Measurements from ENCODE around the gene GPD1L.
"Not testable (repeated sequence)": the region's sequence is repeated elsewhere in the genome, so short reads cannot be mapped to it uniquely, and the experiment has no call there.

Gene GPD1L

DNA sequence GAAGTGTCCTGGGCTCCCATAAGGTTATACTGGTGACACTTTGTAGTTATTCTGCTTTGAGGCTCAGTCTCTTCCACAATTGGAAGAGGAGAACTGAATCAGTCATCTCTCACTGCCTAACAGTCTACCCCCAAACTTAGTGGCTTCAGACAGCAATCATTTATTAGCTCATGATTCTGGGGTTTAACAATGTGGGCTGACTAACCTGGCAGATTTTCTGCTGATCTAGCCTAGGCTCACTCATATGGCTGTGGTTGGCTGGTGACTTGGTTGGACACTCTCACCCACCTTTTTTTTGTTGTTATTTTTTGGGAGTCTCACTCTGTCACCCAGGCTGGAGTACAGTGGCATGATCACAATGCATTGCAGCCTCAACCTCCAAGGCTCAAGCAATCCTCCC lies 7.1 kb downstream of the GPD1L start:
- H3K27ac Mint-ChIP-seq = peak overlapping the region; percentile 87 to 94
- peak overlapping the region; percentile 67 to 88 for H3K4me3 Mint-ChIP-seq
- ATAC-seq (replicated peaks) = no peak
- H3K27me3 Mint-ChIP-seq = no peaks in the 10 kb centered on the region
- no peaks in the 10 kb centered on the region for H3K9me3 Mint-ChIP-seq
- no peak for DNase-seq
- H3K36me3 Mint-ChIP-seq (ENCODE audit: insufficient read depth) = peaks cover 19% of the 10 kb centered on the region
- H3K4me1 Mint-ChIP-seq (ENCODE audit: low read depth in 2 of 2) = peaks cover 35 to 51% of the 10 kb centered on the region in 2 donors

DNA sequence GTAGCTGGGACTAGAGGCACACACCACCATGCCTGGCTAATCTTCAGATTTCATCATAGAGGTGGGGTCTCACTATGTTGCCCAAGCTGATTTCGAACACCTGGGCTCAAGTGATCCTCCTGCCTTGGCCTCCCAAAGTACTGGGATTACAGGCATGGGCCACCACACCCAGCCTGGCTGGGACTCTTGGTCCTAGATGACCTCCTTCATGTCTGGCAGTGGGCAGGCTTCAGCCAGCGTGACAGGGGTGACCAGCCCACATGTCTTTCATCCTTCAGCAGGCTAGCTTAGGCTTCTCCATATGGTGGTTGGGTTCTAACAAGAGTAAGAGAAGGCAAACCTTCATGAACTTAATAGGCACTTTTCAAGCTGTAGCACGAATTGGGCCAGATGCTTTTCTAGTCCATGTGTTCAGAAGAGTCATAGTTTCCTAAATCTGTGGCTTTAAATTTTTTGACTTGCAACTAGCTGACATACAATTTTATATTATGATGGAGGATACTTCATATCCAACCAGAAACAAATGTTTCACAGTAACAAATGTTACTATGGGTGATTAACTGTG lies 7.6 kb downstream of the GPD1L start:
- H3K4me1 Mint-ChIP-seq (ENCODE audit: low read depth in 2 of 2) = peaks cover 37 to 53% of the 10 kb centered on the region in 2 donors

DNA sequence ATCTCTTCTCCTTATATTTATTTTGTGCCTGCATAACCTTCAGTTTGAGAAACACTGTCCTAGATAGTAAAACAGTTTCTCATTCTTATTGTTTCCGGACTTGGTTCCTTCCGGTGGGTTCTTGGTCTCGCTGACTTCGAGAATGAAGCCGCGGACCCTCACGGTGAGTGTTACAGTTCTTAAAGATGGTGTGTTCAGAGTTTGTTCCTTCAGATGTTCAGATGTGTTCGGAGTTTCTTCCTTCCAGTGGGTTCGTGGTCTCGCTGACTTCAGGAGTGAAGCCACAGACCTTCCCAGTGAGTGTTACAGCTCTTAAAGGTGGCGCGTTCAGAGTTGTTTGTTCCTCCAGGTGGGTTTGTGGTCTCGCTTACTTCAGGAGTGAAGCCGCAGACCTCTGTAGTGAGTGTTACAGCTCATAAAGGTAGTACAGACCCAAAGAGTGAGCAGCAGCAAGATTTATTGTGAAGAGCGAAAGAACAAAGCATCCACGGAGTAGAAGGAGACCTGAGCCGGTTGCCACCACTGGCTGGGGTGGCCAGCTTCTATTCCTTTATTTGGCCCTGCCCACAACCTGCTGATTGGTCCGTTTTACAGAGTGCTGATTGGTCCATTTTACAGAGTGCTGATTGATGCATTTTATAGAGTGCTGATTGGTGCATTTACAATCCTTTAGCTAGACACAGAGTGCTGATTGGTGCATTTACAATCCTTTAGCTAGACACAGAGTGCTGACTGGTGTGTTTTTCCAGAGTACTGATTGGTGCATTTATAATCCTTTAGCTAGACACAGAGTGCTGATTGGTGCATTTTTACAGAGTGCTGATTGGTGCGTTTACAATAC lies 8.3 kb downstream of the GPD1L start:
- ATAC-seq (replicated peaks) = peak; percentile 72
- H3K4me1 Mint-ChIP-seq (ENCODE audit: low read depth in 2 of 2) = peaks cover 33 to 52% of the 10 kb centered on the region in 2 donors
- not testable (repeated sequence) for H3K27me3 Mint-ChIP-seq, H3K9me3 Mint-ChIP-seq
- peak overlapping the region; percentile 67 to 88 for H3K4me3 Mint-ChIP-seq
- peaks cover 19% of the 10 kb centered on the region for H3K36me3 Mint-ChIP-seq (ENCODE audit: insufficient read depth)
- peak overlapping the region; percentile 87 to 94 for H3K27ac Mint-ChIP-seq
- peak; percentile 50 to 63 (median 56) for DNase-seq

More for the DNA sequence above, 7.6 kb downstream of the GPD1L start:
- Mint-ChIP-seq H3K4me3 (peak overlapping the region; percentile 67 to 88), H3K9me3 (no peaks in the 10 kb centered on the region), H3K27ac (peak overlapping the region; percentile 87 to 94), H3K36me3 (ENCODE audit: insufficient read depth) (peaks cover 19% of the 10 kb centered on the region), H3K27me3 (no peaks in the 10 kb centered on the region)
- ATAC-seq (replicated peaks) (no peak), DNase-seq (no peak)

DNA sequence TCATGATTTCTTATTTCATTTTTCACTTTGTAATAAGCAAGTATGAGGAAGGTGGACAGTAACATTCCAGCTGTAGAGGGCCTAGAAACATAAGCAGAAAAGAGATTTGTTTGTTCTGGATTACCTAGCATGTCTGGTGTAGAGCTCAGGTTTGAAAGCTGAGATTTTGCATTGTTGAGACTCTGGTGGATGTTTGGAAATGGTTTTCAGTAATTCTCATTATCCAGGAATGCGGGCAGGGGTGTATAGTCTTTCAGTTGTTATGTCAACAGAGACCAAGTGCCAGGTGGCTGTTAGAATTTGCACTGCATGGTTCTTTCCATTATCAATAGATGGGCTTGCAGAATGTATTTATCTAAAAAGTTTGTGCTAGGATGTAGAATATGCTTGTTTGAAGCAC lies 10.9 kb downstream of the GPD1L start:
- Mint-ChIP-seq H3K4me1 (ENCODE audit: low read depth in 2 of 2) (peaks cover 33 to 54% of the 10 kb centered on the region in 2 donors), H3K27ac (no peak overlapping the region), H3K4me3 (no peak overlapping the region), H3K9me3 (no peaks in the 10 kb centered on the region), H3K36me3 (ENCODE audit: insufficient read depth) (peaks cover 19% of the 10 kb centered on the region), H3K27me3 (no peaks in the 10 kb centered on the region)
- DNase-seq (no peak), ATAC-seq (replicated peaks) (no peak)

GRCh38 chr3:32118215-32118614 lies 11.8 kb downstream of the GPD1L start:
- ATAC-seq (replicated peaks) = no peak

GRCh38 chr3:32120471-32120870 lies 14.1 kb downstream of the GPD1L start:
- Mint-ChIP-seq H3K4me3 (no peak overlapping the region), H3K9me3 (no peaks in the 10 kb centered on the region), H3K4me1 (ENCODE audit: low read depth in 2 of 2) (peaks cover 25 to 41% of the 10 kb centered on the region in 2 donors), H3K27ac (no peak overlapping the region), H3K27me3 (no peaks in the 10 kb centered on the region), H3K36me3 (ENCODE audit: insufficient read depth) (peaks cover 6% of the 10 kb centered on the region)
- ATAC-seq (replicated peaks) (no peak), DNase-seq (no peak)

More at GRCh38 chr3:32118215-32118614, 11.8 kb downstream of the GPD1L start:
- no peak overlapping the region for H3K4me3 Mint-ChIP-seq
- DNase-seq = no peak
- H3K36me3 Mint-ChIP-seq (ENCODE audit: insufficient read depth) = peaks cover 19% of the 10 kb centered on the region
- peaks cover 34 to 56% of the 10 kb centered on the region in 2 donors for H3K4me1 Mint-ChIP-seq (ENCODE audit: low read depth in 2 of 2)
- no peaks in the 10 kb centered on the region for H3K9me3 Mint-ChIP-seq
- H3K27ac Mint-ChIP-seq = no peak overlapping the region
- H3K27me3 Mint-ChIP-seq = no peaks in the 10 kb centered on the region

GRCh38 chr3:32121137-32121536 lies 14.7 kb downstream of the GPD1L start:
- H3K4me3 Mint-ChIP-seq = no peak overlapping the region
- H3K27ac Mint-ChIP-seq = no peak overlapping the region
- H3K9me3 Mint-ChIP-seq = no peaks in the 10 kb centered on the region
- DNase-seq = no peak
- H3K4me1 Mint-ChIP-seq (ENCODE audit: low read depth in 2 of 2) = peaks cover 24 to 43% of the 10 kb centered on the region in 2 donors
- peaks cover 2% of the 10 kb centered on the region for H3K36me3 Mint-ChIP-seq (ENCODE audit: insufficient read depth)
- no peaks in the 10 kb centered on the region for H3K27me3 Mint-ChIP-seq
- no peak for ATAC-seq (replicated peaks)

DNA sequence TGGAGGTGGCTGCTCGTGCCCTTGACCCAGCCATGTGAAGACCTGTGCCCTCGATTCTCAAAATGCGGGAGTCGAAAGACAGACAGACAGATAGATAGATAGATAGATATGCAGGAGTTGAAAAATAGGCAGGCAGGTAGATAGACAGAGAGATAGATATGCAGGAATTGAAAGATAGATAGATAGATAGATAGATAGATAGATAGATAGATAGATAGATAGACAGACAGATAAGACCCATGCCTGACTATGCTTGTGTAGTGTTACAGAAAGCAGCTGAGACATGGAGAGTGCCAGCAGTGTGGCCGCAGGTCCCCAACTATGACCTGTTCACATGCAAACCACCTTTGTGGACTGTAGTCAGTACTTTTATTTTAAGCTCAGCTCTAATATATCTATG lies 17.2 kb downstream of the GPD1L start:
- Mint-ChIP-seq H3K9me3 (no peaks in the 10 kb centered on the region), H3K27me3 (no peaks in the 10 kb centered on the region), H3K36me3 (ENCODE audit: insufficient read depth) (peaks cover 2% of the 10 kb centered on the region), H3K4me1 (ENCODE audit: low read depth in 2 of 2) (peaks cover 21 to 35% of the 10 kb centered on the region in 2 donors), H3K4me3 (no peak overlapping the region), H3K27ac (no peak overlapping the region)
- ATAC-seq (replicated peaks) = no peak
- no peak for DNase-seq

DNA sequence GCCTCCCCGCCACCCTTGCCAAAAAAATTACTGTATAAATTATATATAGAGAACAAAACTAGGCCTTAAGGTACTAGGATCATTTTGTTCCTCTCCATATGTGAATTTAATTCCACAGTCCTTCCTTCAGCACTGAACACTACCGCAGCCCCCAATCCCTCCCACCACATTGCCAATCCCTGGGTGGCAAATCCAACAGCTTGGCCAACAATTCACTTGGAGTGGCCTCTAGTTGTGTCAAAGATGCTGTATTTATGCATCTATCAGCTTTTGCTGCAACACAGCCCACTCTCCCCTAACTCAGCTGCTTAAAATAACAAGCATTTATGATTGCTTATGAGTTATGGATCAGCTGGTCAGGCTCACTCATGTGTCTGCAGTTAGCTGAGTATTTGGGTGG lies 18.6 kb downstream of the GPD1L start:
- no peak for ATAC-seq (replicated peaks)
- peaks cover 2% of the 10 kb centered on the region for H3K36me3 Mint-ChIP-seq (ENCODE audit: insufficient read depth)

GRCh38 chr3:32126305-32127015 lies 20.0 kb downstream of the GPD1L start:
- DNase-seq (no peak), ATAC-seq (replicated peaks) (no peak)
- Mint-ChIP-seq H3K36me3 (ENCODE audit: insufficient read depth) (peaks cover 2% of the 10 kb centered on the region), H3K27ac (no peak overlapping the region), H3K9me3 (no peaks in the 10 kb centered on the region), H3K4me1 (ENCODE audit: low read depth in 2 of 2) (peaks cover 18 to 20% of the 10 kb centered on the region in 2 donors), H3K27me3 (no peaks in the 10 kb centered on the region), H3K4me3 (no peak overlapping the region)

More for the DNA sequence above, 18.6 kb downstream of the GPD1L start:
- H3K27ac Mint-ChIP-seq = no peak overlapping the region
- DNase-seq = no peak
- no peak overlapping the region for H3K4me3 Mint-ChIP-seq
- H3K9me3 Mint-ChIP-seq = no peaks in the 10 kb centered on the region
- no peaks in the 10 kb centered on the region for H3K27me3 Mint-ChIP-seq
- peaks cover 20 to 28% of the 10 kb centered on the region in 2 donors for H3K4me1 Mint-ChIP-seq (ENCODE audit: low read depth in 2 of 2)

DNA sequence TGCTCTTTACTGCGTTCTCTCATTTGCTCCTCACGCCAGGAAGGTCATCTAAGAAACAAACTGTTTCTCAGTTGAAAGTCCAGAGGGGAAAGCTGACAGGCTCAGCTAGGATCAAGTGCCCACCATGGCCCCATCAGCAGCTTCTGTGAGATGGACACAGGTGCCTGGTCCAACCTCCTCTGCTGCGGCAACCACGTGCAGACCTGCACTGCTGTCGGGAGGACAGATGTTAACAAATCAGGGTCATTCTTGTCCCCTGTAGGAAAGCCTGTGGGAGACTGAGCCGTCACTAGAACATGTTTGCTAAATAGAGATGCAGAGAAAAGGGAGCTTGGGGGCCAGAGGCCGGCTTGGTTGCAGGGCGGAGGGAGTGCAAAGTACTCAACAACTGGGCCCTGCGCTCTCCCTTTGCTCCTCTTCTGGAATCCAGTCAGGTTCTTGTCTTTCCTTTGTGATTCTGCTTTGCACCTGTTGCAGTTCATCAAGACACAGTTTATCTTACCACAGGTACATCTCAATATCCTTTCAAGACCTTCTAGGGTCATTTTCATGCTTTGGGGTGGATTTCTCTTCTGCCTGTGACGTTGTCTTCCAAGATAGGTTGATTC lies 20.9 kb downstream of the GPD1L start:
- Mint-ChIP-seq H3K4me3 (no peak overlapping the region), H3K4me1 (ENCODE audit: low read depth in 2 of 2) (peaks cover 18 to 20% of the 10 kb centered on the region in 2 donors), H3K36me3 (ENCODE audit: insufficient read depth) (peaks cover 2% of the 10 kb centered on the region), H3K27ac (peak overlapping the region in 1 of 2 donors; percentile 42), H3K27me3 (no peaks in the 10 kb centered on the region), H3K9me3 (no peaks in the 10 kb centered on the region)
- ATAC-seq (replicated peaks) = no peak
- DNase-seq = no peak

DNA sequence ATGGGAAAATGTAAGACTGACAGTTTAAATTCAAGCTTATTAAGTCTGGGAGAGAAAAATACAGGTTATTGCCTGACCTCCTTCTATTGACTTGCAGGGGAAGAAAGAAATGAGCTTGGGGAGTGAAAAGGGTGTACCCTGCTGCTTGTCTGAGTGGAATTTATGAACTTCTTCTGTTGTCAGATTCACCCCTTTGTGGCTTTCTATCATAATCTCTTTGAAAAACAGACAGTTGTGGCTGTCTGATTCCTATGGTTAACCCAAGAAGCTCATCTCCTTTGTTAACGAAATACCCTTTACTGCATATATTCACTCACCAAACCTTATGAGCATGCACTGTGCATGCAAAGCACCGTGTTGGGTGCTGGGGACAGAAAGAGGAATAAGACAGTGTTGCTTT lies 22.5 kb downstream of the GPD1L start:
- Mint-ChIP-seq H3K9me3 (no peaks in the 10 kb centered on the region), H3K4me1 (ENCODE audit: low read depth in 2 of 2) (peaks cover 13 to 16% of the 10 kb centered on the region in 2 donors), H3K27me3 (no peaks in the 10 kb centered on the region), H3K4me3 (no peak overlapping the region), H3K27ac (peak overlapping the region; percentile 29 to 39), H3K36me3 (ENCODE audit: insufficient read depth) (peaks cover 2% of the 10 kb centered on the region)
- no peak for ATAC-seq (replicated peaks)
- no peak for DNase-seq

- Mint-ChIP-seq H3K27ac (peak overlapping the region in 1 of 2 donors; percentile 44), H3K9me3 (no peaks in the 10 kb centered on the region), H3K4me3 (no peak overlapping the region), H3K4me1 (ENCODE audit: low read depth in 2 of 2) (peaks cover 12 to 13% of the 10 kb centered on the region in 2 donors), H3K27me3 (no peaks in the 10 kb centered on the region), H3K36me3 (ENCODE audit: insufficient read depth) (no peaks in the 10 kb centered on the region)
- DNase-seq = no peak
- ATAC-seq (replicated peaks) = no peak
Measured at GRCh38 chr3:32129832-32130231, 23.4 kb downstream of the GPD1L start.

Measured in effector memory CD8-positive, alpha-beta T cell (primary cell).